Body of pancreas (tissue), 4 donors: ENCODE measurements around the gene IFTAP.

Source experiments
- POLR2A ChIP-seq, 3 donors: fragments of 450-650 bp; IDR thresholded peaks; one replicate each; pipeline ENCODE4 v1.6.1; 2016; ENCODE audit warnings: antibody characterized with exemption in 3 of 3, mild to moderate bottlenecking in 2 of 3
- TF ChIP-seq, protein P1 (sequence below), 7 experiments: fragments of 450-650 bp in 4 of 7; fragments of 200-600 bp in 3 of 7; sonication (generic) in 3 of 7; IDR thresholded peaks; one replicate each; pipeline ENCODE4 v1.5.1; 2016 to 2019; ENCODE audit warnings: antibody characterized with exemption in 7 of 7

- TF ChIP-seq POLR2A (IDR thresholded peaks at IDR 0.05), result no peak
- TF ChIP-seq, protein P1, sequence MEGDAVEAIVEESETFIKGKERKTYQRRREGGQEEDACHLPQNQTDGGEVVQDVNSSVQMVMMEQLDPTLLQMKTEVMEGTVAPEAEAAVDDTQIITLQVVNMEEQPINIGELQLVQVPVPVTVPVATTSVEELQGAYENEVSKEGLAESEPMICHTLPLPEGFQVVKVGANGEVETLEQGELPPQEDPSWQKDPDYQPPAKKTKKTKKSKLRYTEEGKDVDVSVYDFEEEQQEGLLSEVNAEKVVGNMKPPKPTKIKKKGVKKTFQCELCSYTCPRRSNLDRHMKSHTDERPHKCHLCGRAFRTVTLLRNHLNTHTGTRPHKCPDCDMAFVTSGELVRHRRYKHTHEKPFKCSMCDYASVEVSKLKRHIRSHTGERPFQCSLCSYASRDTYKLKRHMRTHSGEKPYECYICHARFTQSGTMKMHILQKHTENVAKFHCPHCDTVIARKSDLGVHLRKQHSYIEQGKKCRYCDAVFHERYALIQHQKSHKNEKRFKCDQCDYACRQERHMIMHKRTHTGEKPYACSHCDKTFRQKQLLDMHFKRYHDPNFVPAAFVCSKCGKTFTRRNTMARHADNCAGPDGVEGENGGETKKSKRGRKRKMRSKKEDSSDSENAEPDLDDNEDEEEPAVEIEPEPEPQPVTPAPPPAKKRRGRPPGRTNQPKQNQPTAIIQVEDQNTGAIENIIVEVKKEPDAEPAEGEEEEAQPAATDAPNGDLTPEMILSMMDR (IDR thresholded peaks at IDR 0.05), result no peak
Measured at GRCh38 chr11:36605221-36606216, 11.2 kb downstream of the IFTAP start.
